SK-N-SH (cell line): ENCODE results near the gene CNRIP1. TPM values are rescaled to one million over a fixed set of nuclear protein-coding genes. Genes with fewer than 3 reads are reported as not detected.

Experiments
- CTCF ChIA-PET: fragments of 300-600, 350-600 bp; formaldehyde crosslinking; extraction: SDS; loops from one replicate; lab custom pipeline; 2021; lab: Yijun Ruan, JAX
- POLR2A ChIA-PET: fragments of 350-600 bp; sonication (Branson Sonifier 250); formaldehyde crosslinking; extraction: SDS; loops from one replicate; lab custom pipeline; 2020; ENCODE audit warnings: antibody characterized with exemption, inconsistent platforms; lab: Yijun Ruan, JAX
- DNase-seq: peaks from one replicate; pipeline ENCODE4 v3.0.0; 2012
- H2AFZ ChIP-seq: fragments of 200-600 bp; sonication (generic); 2 replicates; pipeline ENCODE4 v1.8.1; 2016; ENCODE audit warnings: antibody characterized with exemption, mild to moderate bottlenecking, low read depth
- H3F3A ChIP-seq: fragments of 200-600 bp; sonication (generic); replicated peaks from 2 replicates; pipeline ENCODE3; 2016; ENCODE audit warnings: antibody characterized with exemption, mild to moderate bottlenecking; ENCODE audit not compliant: insufficient read depth
- H3K27ac ChIP-seq, 2 experiments: fragments of 200-500 bp in 1 of 2; fragments of 200-600 bp in 1 of 2; sonication (Bioruptor generic) in 1 of 2; sonication (generic), shearing (Covaris generic) in 1 of 2; 2 replicates each; pipeline versions ENCODE4 v1.5.1 to v1.6.1; 2014 to 2016; ENCODE audit warnings: low read depth in 2 of 2, inconsistent platforms in 1 of 2, low read length in 1 of 2, mild to moderate bottlenecking in 1 of 2, mixed read lengths in 1 of 2
- H3K27me3 ChIP-seq: fragments of 200-600 bp; sonication (generic), shearing (Covaris generic); 2 replicates; pipeline ENCODE4 v1.6.1; 2016; ENCODE audit warnings: mixed run types; ENCODE audit not compliant: insufficient read depth
- H3K36me3 ChIP-seq, 2 experiments: fragments of 200-500 bp in 1 of 2; fragments of 200-600 bp in 1 of 2; sonication (Bioruptor generic) in 1 of 2; sonication (generic) in 1 of 2; replicated peaks in 1 of 2; 2 replicates each; pipeline versions ENCODE3 to v1.5.1; 2014 to 2016; ENCODE audit warnings: low read length in 1 of 2, mild to moderate bottlenecking in 1 of 2; ENCODE audit not compliant: insufficient read depth in 2 of 2, control insufficient read depth in 1 of 2
- H3K4me1 ChIP-seq, 2 experiments: fragments of 200-500 bp in 1 of 2; fragments of 200-600 bp in 1 of 2; sonication (Bioruptor generic) in 1 of 2; sonication (generic), shearing (Covaris generic) in 1 of 2; 2 replicates each; pipeline versions ENCODE4 v1.5.1 to v1.6.1; 2014 to 2016; ENCODE audit warnings: low read depth in 1 of 2, low read length in 1 of 2, mixed run types in 1 of 2; ENCODE audit not compliant: insufficient read depth in 2 of 2, control insufficient read depth in 1 of 2
- H3K4me2 ChIP-seq: fragments of 200-600 bp; sonication (generic), shearing (Covaris generic); 2 replicates; pipeline ENCODE4 v1.6.1; 2017; ENCODE audit warnings: mixed run types
- H3K4me3 ChIP-seq, 2 experiments: fragments of 200-500 bp in 1 of 2; fragments of 200-600 bp in 1 of 2; sonication (Bioruptor generic) in 1 of 2; sonication (generic), shearing (Covaris generic) in 1 of 2; 2 replicates each; pipeline versions ENCODE4 v1.5.1 to v1.8.1; 2014 to 2016; ENCODE audit warnings: low read depth in 2 of 2, inconsistent platforms in 1 of 2, low read length in 1 of 2, mild to moderate bottlenecking in 1 of 2, mixed read lengths in 1 of 2, moderate library complexity in 1 of 2
- H3K79me2 ChIP-seq: fragments of 200-600 bp; sonication (generic); 2 replicates; pipeline ENCODE4 v1.8.1; 2017; ENCODE audit warnings: mild to moderate bottlenecking; ENCODE audit not compliant: insufficient read depth
- H3K9ac ChIP-seq: fragments of 200-600 bp; sonication (generic); 2 replicates; pipeline ENCODE4 v1.6.1; 2017; ENCODE audit warnings: mixed run types
- H3K9me2 ChIP-seq: fragments of 200-600 bp; sonication (generic); 2 replicates; pipeline ENCODE4 v1.6.1; 2017; ENCODE audit warnings: mixed run types
- H3K9me3 ChIP-seq: fragments of 200-600 bp; sonication (generic); 2 replicates; pipeline ENCODE4 v1.6.1; 2017; ENCODE audit warnings: mixed run types, mild to moderate bottlenecking, moderate library complexity
- H4K20me1 ChIP-seq: fragments of 200-600 bp; sonication (generic); 2 replicates; pipeline ENCODE4 v1.6.1; 2017; ENCODE audit warnings: mild to moderate bottlenecking, mixed run types; ENCODE audit not compliant: insufficient read depth
- CTCF ChIP-seq: fragments of 200-600 bp; sonication (generic); IDR thresholded peaks from 2 replicates; pipeline ENCODE4 v1.6.1; 2017; ENCODE audit warnings: antibody characterized with exemption, mild to moderate bottlenecking, moderate library complexity
- ELF1 ChIP-seq: IDR thresholded peaks from 2 replicates; pipeline ENCODE4 v1.4.0; 2012
- EP300 ChIP-seq, 2 experiments: IDR thresholded peaks; 2 replicates each; pipeline versions ENCODE4 v1.4.0 to v1.6.1; 2012; ENCODE audit warnings: borderline replicate concordance in 1 of 2, low read depth in 1 of 2, low read length in 1 of 2
- FOSL2 ChIP-seq: IDR thresholded peaks from 2 replicates; pipeline ENCODE4 v1.4.0; 2012; ENCODE audit warnings: low read depth, mild to moderate bottlenecking, moderate library complexity, borderline replicate concordance
- FOXM1 ChIP-seq: IDR thresholded peaks from 2 replicates; pipeline ENCODE4 v1.4.0; 2012; ENCODE audit warnings: low read depth, mild to moderate bottlenecking
- GABPA ChIP-seq: IDR thresholded peaks from 2 replicates; pipeline ENCODE4 v1.4.0; 2012; ENCODE audit warnings: low read depth, mild to moderate bottlenecking
- IRF3 ChIP-seq: fragments of 150-350 bp; IDR thresholded peaks from 2 replicates; pipeline ENCODE4 v1.6.1; 2016; ENCODE audit warnings: mild to moderate bottlenecking, low read depth, low read length
- MXI1 ChIP-seq: IDR thresholded peaks from 2 replicates; pipeline ENCODE4 v1.6.1; 2012; ENCODE audit warnings: mild to moderate bottlenecking, low read depth, low read length, improper control_type of control experiment
- NFIC ChIP-seq: IDR thresholded peaks from 2 replicates; pipeline ENCODE4 v1.4.0; 2012; ENCODE audit warnings: borderline replicate concordance
- PBX3 ChIP-seq: IDR thresholded peaks from 2 replicates; pipeline ENCODE4; 2012
- REST ChIP-seq: IDR thresholded peaks from 2 replicates; pipeline ENCODE4 v1.6.1; 2012; ENCODE audit warnings: mild to moderate bottlenecking, low read depth, low read length, moderate library complexity
- TCF12 ChIP-seq: IDR thresholded peaks from 2 replicates; pipeline ENCODE4 v1.4.0; 2012
- TEAD4 ChIP-seq: IDR thresholded peaks from 2 replicates; pipeline ENCODE4 v1.4.0; 2012; ENCODE audit warnings: mild to moderate bottlenecking, borderline replicate concordance; ENCODE audit not compliant: insufficient read depth
- USF2 ChIP-seq: fragments of 150-350 bp; IDR thresholded peaks from 2 replicates; pipeline ENCODE4 v1.6.1; 2017; ENCODE audit warnings: antibody characterized with exemption, low read length, low read depth, borderline replicate concordance
- WGBS: methylation state at CpG from one replicate; pipeline ENCODE4 v1.1.6; 2017; ENCODE audit warnings: low lambda C conversion rate; 5-methylcytosine and 5-hydroxymethylcytosine counted together
- polyA plus RNA-seq, 3 experiments: library from polyadenylated mRNA; depleted of rRNA; stranded (reverse); fragments of >200 nt; gene quantifications; 2 replicates each; pipeline ENCODE4 v1.2.3, GENCODE V29; 2012

The CNRIP1 gene
- polyA plus RNA-seq, 1 of the 3 experiments (the other 2 are of a cell fraction), result 55.5 TPM

- no peaks in the 10 kb centered on the region for H3K79me2 ChIP-seq
- no peaks in the 10 kb centered on the region for H3K36me3 ChIP-seq
- 94% methylated on average over 7 of the region's 7 CpGs for WGBS
- H3K9me2 ChIP-seq, result no peaks in the 10 kb centered on the region
- H3F3A ChIP-seq, result no peaks in the 10 kb centered on the region
- no peaks in the 10 kb centered on the region for H3K9me3 ChIP-seq
- TF ChIP-seq GABPA (no peak), CTCF (no peak), REST (no peak), PBX3 (no peak), EP300 (IDR thresholded peaks at IDR 0.05; ENCODE audit: borderline replicate concordance in 1 of 2, low read depth in 1 of 2, low read length in 1 of 2) (no peak), FOSL2 (no peak), NFIC (no peak), USF2 (no peak), MXI1 (no peak), FOXM1 (no peak), TCF12 (no peak), TEAD4 (no peak), ELF1 (no peak), IRF3 (no peak)
- H3K4me3 ChIP-seq, result no peak overlapping the region
- no peaks in the 10 kb centered on the region for H3K27me3 ChIP-seq
- POLR2A ChIA-PET, result no interaction called here
- no peak for DNase-seq
- H3K9ac ChIP-seq, result no peak overlapping the region
- H2AFZ ChIP-seq, result peak overlapping the region; percentile 31; the same call in 1 of the 2 replicates
- no peak overlapping the region for H3K27ac ChIP-seq
- no peaks in the 10 kb centered on the region; a peak in 1 of 4 replicates for H3K4me1 ChIP-seq
- no peaks in the 10 kb centered on the region for H4K20me1 ChIP-seq
- no peak overlapping the region for H3K4me2 ChIP-seq
- CTCF ChIA-PET, result interaction anchor here (0.6 to 1.0 kb wide), 2 partner anchors 25 to 43 kb away, joined by 3 read pairs; partner anchors contain the start of gene CNRIP1
Observed at GRCh38 chr2:68362749-68363148, 43.0 kb upstream of the CNRIP1 start.
